K562 (cell line): ENCODE results near the gene CLCF1. TPM values are rescaled to one million over a fixed set of nuclear protein-coding genes. Genes with fewer than 3 reads are reported as not detected.

Experiments used
- ATAC-seq: fragments of 200-7000 bp; cut with Tn5 transposase; 3 replicates; pipeline ENCODE4 v1.9.1; 2020; ENCODE audit warnings: moderate library complexity
- Bru-seq: library from RNA; stranded (reverse); fragments of 400-500 nt; gene quantifications from one replicate; lab custom pipeline; 2021; lab: Mats Ljungman, UMichigan
- BruChase-seq, 2 experiments: library from RNA; stranded (reverse); fragments of 400-500 nt; gene quantifications; one replicate each; lab custom pipeline; 2021; lab: Mats Ljungman, UMichigan
- BruUV-seq: library from RNA; stranded (reverse); fragments of 400-500 nt; replicated peaks from 2 replicates; lab custom pipeline; 2021; lab: Mats Ljungman, UMichigan
- CTCF ChIA-PET: fragments of 300-600 bp; formaldehyde crosslinking; extraction: SDS; loops from one replicate; lab custom pipeline; 2021; ENCODE audit warnings: low intra/inter-chr PET ratio; lab: Yijun Ruan, JAX
- POLR2A ChIA-PET: fragments of 300-600, 350-650 bp; sonication (Branson Sonifier 250); formaldehyde crosslinking; extraction: SDS; loops from one replicate; lab custom pipeline; 2021; ENCODE audit warnings: antibody characterized with exemption, inconsistent platforms; lab: Yijun Ruan, JAX
- DNase-seq, 4 experiments: peaks; one replicate each; pipeline versions ENCODE4 v3.0.0 to v3.0.0-alpha.2; 2011 to 2018; ENCODE audit warnings: low spot score in 3 of 4, mixed read lengths in 3 of 4; ENCODE audit errors: extremely low read depth in 1 of 4
- FAIRE-seq: peaks from 2 replicates; lab custom pipeline; 2011; peaks lifted over from hg19 to GRCh38; lab: Jason Lieb, UNC
- H2AFZ ChIP-seq: 2 replicates; pipeline ENCODE4 v1.6.0; 2011; ENCODE audit warnings: low read depth, low read length, control low read depth, inconsistent platforms
- H3K27ac ChIP-seq: fragments of 200-600 bp; 3 replicates; pipeline ENCODE4 v1.8.0; 2011; ENCODE audit warnings: low read depth, mild to moderate bottlenecking, control low read depth, inconsistent platforms, low read length, moderate library complexity, mixed read lengths; ENCODE audit errors: extremely low read depth
- H3K27me3 ChIP-seq, 2 experiments: fragments of 300-600 bp in 1 of 2; 2 replicates in 1 of 2; 3 replicates in 1 of 2; pipeline versions ENCODE4 v1.6.0 to v1.8.0; 2011; ENCODE audit warnings: inconsistent platforms in 2 of 2, low read length in 2 of 2, mild to moderate bottlenecking in 1 of 2, mixed read lengths in 1 of 2, moderate library complexity in 1 of 2; ENCODE audit not compliant: control insufficient read depth in 2 of 2, insufficient read depth in 2 of 2
- H3K36me3 ChIP-seq: fragments of 300-600 bp; 3 replicates; pipeline ENCODE4 v1.8.0; 2011; ENCODE audit warnings: mild to moderate bottlenecking, low read length, inconsistent platforms; ENCODE audit not compliant: control insufficient read depth, insufficient read depth
- H3K4me1 ChIP-seq, 2 experiments: fragments of 200-600 bp in 1 of 2; replicated peaks in 1 of 2; 2 replicates in 1 of 2; 3 replicates in 1 of 2; pipeline versions ENCODE4 v1.5.1 to v1.8.0; 2011; ENCODE audit warnings: inconsistent platforms in 2 of 2, low read length in 2 of 2, mild to moderate bottlenecking in 1 of 2, mixed read lengths in 1 of 2, moderate library complexity in 1 of 2; ENCODE audit not compliant: control insufficient read depth in 2 of 2, insufficient read depth in 2 of 2
- H3K4me2 ChIP-seq: 2 replicates; pipeline ENCODE4 v1.6.1; 2011; ENCODE audit warnings: low read length, control low read depth, inconsistent platforms, mixed read lengths; ENCODE audit not compliant: insufficient read depth
- H3K4me3 ChIP-seq: fragments of 200-600 bp; sonication (generic), shearing (Covaris generic); 2 replicates; pipeline ENCODE4 v1.5.1; 2016; ENCODE audit warnings: control low read depth, inconsistent platforms
- H3K79me2 ChIP-seq: fragments of 200-600 bp; 3 replicates; pipeline ENCODE4 v1.8.0; 2011; ENCODE audit warnings: low read length, inconsistent platforms; ENCODE audit not compliant: control insufficient read depth, insufficient read depth
- H3K9ac ChIP-seq, 2 experiments: 2 replicates each; pipeline versions ENCODE4 v1.6.0 to v1.6.1; 2011; ENCODE audit warnings: low read depth in 2 of 2, low read length in 2 of 2, control low read depth in 1 of 2, inconsistent platforms in 1 of 2, mild to moderate bottlenecking in 1 of 2, mixed read lengths in 1 of 2; ENCODE audit not compliant: insufficient read depth in 1 of 2
- H3K9me1 ChIP-seq: one replicate; pipeline ENCODE4 v1.6.0; 2011; ENCODE audit warnings: inconsistent platforms, mild to moderate bottlenecking, low read length, moderate library complexity; ENCODE audit not compliant: control insufficient read depth, insufficient read depth
- H3K9me3 ChIP-seq: replicated peaks from 2 replicates; pipeline ENCODE4 v1.5.1; 2011; ENCODE audit warnings: low read depth, low read length, inconsistent platforms; ENCODE audit not compliant: control insufficient read depth, insufficient read depth
- H4K20me1 ChIP-seq: replicated peaks from 2 replicates; pipeline ENCODE4 v1.6.1; 2011; ENCODE audit warnings: low read length, inconsistent platforms, mixed read lengths; ENCODE audit not compliant: control insufficient read depth, insufficient read depth
- ARID3B ChIP-seq: fragments of 250-450 bp; sonication (Bioruptor Pico); IDR thresholded peaks from 2 replicates; pipeline ENCODE4 v1.4.0; 2020; ENCODE audit warnings: borderline replicate concordance
- ERF ChIP-seq: fragments of 450-650 bp; formaldehyde crosslinking; IDR thresholded peaks from 2 replicates; pipeline ENCODE4 v1.4.0; 2020; ENCODE audit warnings: mild to moderate bottlenecking, mixed read lengths
- FOXJ3 ChIP-seq: sonication (generic); formaldehyde crosslinking; IDR thresholded peaks from 2 replicates; pipeline ENCODE4 v1.4.0; 2020; ENCODE audit warnings: mild to moderate bottlenecking, missing genetic modification reagents
- GABPB1 ChIP-seq: sonication (generic); formaldehyde crosslinking; IDR thresholded peaks from 2 replicates; pipeline ENCODE4 v1.8.0; 2022; ENCODE audit warnings: mild to moderate bottlenecking, missing genetic modification reagents
- HIVEP1 ChIP-seq: fragments of 250-450 bp; sonication (Bioruptor Pico); IDR thresholded peaks from 2 replicates; pipeline ENCODE4 v1.4.0; 2020; ENCODE audit warnings: mild to moderate bottlenecking
- NKRF ChIP-seq: fragments of 450-650 bp; IDR thresholded peaks from 2 replicates; pipeline ENCODE4 v1.6.1; 2016; ENCODE audit warnings: borderline replicate concordance
- PYGO2 ChIP-seq: fragments of 450-650 bp; IDR thresholded peaks from 2 replicates; pipeline ENCODE4 v1.6.1; 2016; ENCODE audit warnings: mild to moderate bottlenecking, missing genetic modification characterization, moderate library complexity, missing compliant biosample characterization
- SRSF3 ChIP-seq: fragments of 200-400 bp; formaldehyde crosslinking; IDR thresholded peaks from 2 replicates; pipeline ENCODE4 v1.6.1; 2016; ENCODE audit warnings: mild to moderate bottlenecking, low read length, moderate library complexity; ENCODE audit not compliant: insufficient read depth
- TAF1 ChIP-seq: IDR thresholded peaks from 2 replicates; pipeline ENCODE4 v1.6.1; 2011; ENCODE audit warnings: mild to moderate bottlenecking, low read length, moderate library complexity; ENCODE audit not compliant: insufficient read depth, control insufficient read depth, severe bottlenecking; ENCODE audit errors: extremely low read depth
- ZNF639 ChIP-seq, 2 experiments: fragments of 200-800 bp in 1 of 2; sonication (Bioruptor generic) in 1 of 2; sonication (generic) in 1 of 2; formaldehyde crosslinking in 1 of 2; IDR thresholded peaks in 1 of 2; conservative IDR thresholded peaks in 1 of 2; 2 replicates each; pipeline versions ENCODE4 v1.5.0 to v1.6.1; 2016 to 2020; ENCODE audit warnings: missing compliant biosample characterization in 1 of 2, missing genetic modification characterization in 1 of 2, missing genetic modification reagents in 1 of 2
- WGBS: fragments of 100-300 bp; shearing (Covaris generic); methylation state at CpG from one replicate; pipeline ENCODE4 v1.1.6; 2016; ENCODE audit warnings: low coverage, mixed read lengths; ENCODE audit not compliant: insufficient coverage; ENCODE audit errors: missing lambda C conversion rate; 5-methylcytosine and 5-hydroxymethylcytosine counted together
- in situ Hi-C: fragments of 300-500 bp; cut with MboI; formaldehyde crosslinking; loops from 4 replicates; pipeline ENCODE4 v1.15.0; 2018; ENCODE audit warnings: inconsistent platforms, mixed read lengths
- intact Hi-C: fragments of 100-400 bp; cut with micrococcal nuclease; formaldehyde crosslinking; loops from 2 replicates; pipeline ENCODE4 v1.14.2; 2022
- long read RNA-seq, 3 experiments: library from polyadenylated mRNA in 2 of 3; library from RNA in 1 of 3; unstranded in 2 of 3; stranded (forward) in 1 of 3; transcript quantifications; one replicate each; pipeline ENCODE4 v2.0.0, GENCODE V29; 2019 to 2022
- polyA minus RNA-seq, 3 experiments: library from RNA; depleted of rRNA, polyadenylated mRNA; stranded (reverse); fragments of >200 nt; gene quantifications; 2 replicates each; pipeline ENCODE4 v1.2.3, GENCODE V29; 2011
- polyA plus RNA-seq, 8 experiments: library from polyadenylated mRNA; depleted of rRNA in 4 of 8; stranded (reverse) in 5 of 8; unstranded in 3 of 8; fragments of >200 nt; fragmentation: Nextera tagmentation in 2 of 8; fragmentation: Illumina TruSeq in 1 of 8; extraction: Ambion mirVana in 2 of 8; extraction: Trizol in 1 of 8; gene quantifications; 2 replicates each; pipeline versions ENCODE4 v1.2.1 to v1.2.3, GENCODE V29; 2011 to 2014; ENCODE audit warnings: inconsistent platforms in 1 of 8, missing spikeins in 1 of 8
- total RNA-seq, 7 experiments: library from RNA; depleted of rRNA in 6 of 7; stranded (reverse); fragments of >200 nt in 6 of 7; fragmentation: Illumina TruSeq in 2 of 7; extraction: Trizol in 2 of 7; gene quantifications; 2 replicates each; pipeline versions ENCODE4 v1.2.1 to v1.2.3, GENCODE V29; 2011 to 2021; ENCODE audit warnings: low replicate concordance in 1 of 7

CLCF1 gene
- total RNA-seq (2011; cell fraction: chromatin; rRNA removed; ENCODE audit: low replicate concordance), result 4.3 and 8.4 TPM in 2 replicates
- total RNA-seq (2011; cell fraction: nucleolus; rRNA removed), result 3.4 and 5.3 TPM in 2 replicates
- total RNA-seq (2011; cell fraction: nucleoplasm; rRNA removed), result 3.7 and 8.0 TPM in 2 replicates
- total RNA-seq (2014; rRNA removed) (2.4 and 3.2 TPM in 2 replicates), total RNA-seq (2014; rRNA removed; fragmentation: Illumina TruSeq; extraction: Trizol) (1.1 and 1.2 TPM in 2 replicates), total RNA-seq (2015; rRNA removed; fragmentation: Illumina TruSeq; extraction: Trizol) (1.9 and 2.0 TPM in 2 replicates), total RNA-seq (2021) (3.6 and 4.3 TPM in 2 replicates), polyA plus RNA-seq (2011; rRNA removed) (3.0 and 4.1 TPM in 2 replicates), polyA plus RNA-seq (2014; fragmentation: Illumina TruSeq; extraction: Trizol) (3.1 and 3.6 TPM in 2 replicates), polyA plus RNA-seq (2014; fragmentation: Nextera tagmentation; extraction: Ambion mirVana) (under 1 TPM; 0.49 to 0.80 TPM), polyA plus RNA-seq (2014; rRNA removed) (3.8 and 5.8 TPM in 2 replicates), polyA minus RNA-seq (2011; rRNA and poly(A)+ RNA removed) (0.78 and 2.1 TPM in 2 replicates), Bru-seq, nascent RNA (percentile 53 among the genes with signal in this experiment), BruChase-seq, experiment 1, labeled RNA remaining after a 2-hour chase (percentile 61 among the genes with signal in this experiment), BruChase-seq, experiment 2, labeled RNA remaining after a 6-hour chase (percentile 70 among the genes with signal in this experiment)
- polyA plus RNA-seq (2011; cell fraction: cytosol; rRNA removed), result 5.7 and 8.8 TPM in 2 replicates
- polyA plus RNA-seq (2011; cell fraction: nucleus; rRNA removed), result 9.3 and 20.8 TPM in 2 replicates
- 2.9 and 5.3 TPM in 2 replicates for polyA plus RNA-seq (2012)
- 2.4 and 4.2 TPM in 2 replicates for polyA minus RNA-seq (2011; cell fraction: cytosol; rRNA and poly(A)+ RNA removed)
- 1.7 and 1.8 TPM in 2 replicates for polyA minus RNA-seq (2011; cell fraction: nucleus; rRNA and poly(A)+ RNA removed)
- long read RNA-seq, experiment 1, partial matches to known transcripts, result 2 of 5 reads
- long read RNA-seq, experiment 1, other reads (novel, unspliced or antisense), result 3 of 5 reads
- long read RNA-seq, experiment 2, partial matches to known transcripts, result 0 of 6 reads
- long read RNA-seq, experiment 2, other reads (novel, unspliced or antisense), result 5 of 6 reads
- long read RNA-seq, experiment 3, result 0 reads

GRCh38 chr11:67372993-67373647 is at the start of gene CLCF1:
CLCF1 (minus strand) TSS chr11:67373598; CDS start chr11:67373539, 59 bp downstream.
- in situ Hi-C loops (no loop called here), intact Hi-C loops (no loop called here)
- peaks cover 39% of the 10 kb centered on the region; the same call in 2 of the 3 replicates for H3K79me2 ChIP-seq
- peak within 1 kb of the TSS; percentile 96 for H3K4me3 ChIP-seq
- WGBS, result under 1% methylated on average over 39 of the region's 76 CpGs
- peaks cover 52 to 74% of the 10 kb centered on the region in 2 experiments for H3K4me1 ChIP-seq
- ChIA-PET CTCF (interaction anchor here (0.7 to 4.1 kb wide), 2 partner anchors 16 to 22 kb away, joined by 3 to 21 read pairs; no protein-coding TSS in a partner anchor), POLR2A (interaction anchor here (0.6 to 3.0 kb wide), 8 partner anchors 8 to 272 kb away, joined by 3 to 11 read pairs (median 4); no protein-coding TSS in a partner anchor)
- no peaks in the 10 kb centered on the region for H3K9me3 ChIP-seq
- BruUV-seq, result no TSS peak
- peak; percentile 86 to 91 (median 88) for DNase-seq
- no peaks in the 10 kb centered on the region for H3K9me1 ChIP-seq
- FAIRE-seq, result no peak
- H3K4me2 ChIP-seq, result peak within 1 kb of the TSS; percentile 79
- peak within 1 kb of the TSS; percentile 73 for H2AFZ ChIP-seq
- no peaks in the 10 kb centered on the region for H3K27me3 ChIP-seq
- no peaks in the 10 kb centered on the region for H4K20me1 ChIP-seq
- peak within 1 kb of the TSS; percentile 95 for H3K27ac ChIP-seq
- peak within 1 kb of the TSS; percentile 90 to 95 for H3K9ac ChIP-seq
- no peaks in the 10 kb centered on the region for H3K36me3 ChIP-seq
- ATAC-seq, result peak; percentile 75
- TF ChIP-seq HIVEP1 (CRISPR knock-in tag) (no peak), SRSF3 (0 out of 2 replicates have a peak, but pooled peaks have one; percentile 32), PYGO2 (no peak), TAF1 (peak; percentile 34), ERF (CRISPR knock-in tag) (peak; percentile 74; the same call in 1 of the 2 replicates), FOXJ3 (CRISPR knock-in tag) (no peak), ARID3B (CRISPR knock-in tag) (0 out of 2 replicates have a peak, but pooled peaks have one; percentile 57), ZNF639 (CRISPR knock-in tag; conservative IDR thresholded peaks at IDR 0.05 in 1 of 2, IDR thresholded peaks at IDR 0.05 in 1 of 2) (peak in 1 of 2 experiments; percentile 60; a peak in 1 of 4 replicates), GABPB1 (peak; percentile 28; the same call in 1 of the 2 replicates), NKRF (no peak)
